ENCODE results near the gene NPR1. TPM values are rescaled to one million over a fixed set of nuclear protein-coding genes. Genes with fewer than 3 reads are reported as not detected.

The NPR1 gene
- total and polyA plus RNA-seq, 2 experiments from 2014 or later: 3.7 to 9.0 TPM

DNA sequence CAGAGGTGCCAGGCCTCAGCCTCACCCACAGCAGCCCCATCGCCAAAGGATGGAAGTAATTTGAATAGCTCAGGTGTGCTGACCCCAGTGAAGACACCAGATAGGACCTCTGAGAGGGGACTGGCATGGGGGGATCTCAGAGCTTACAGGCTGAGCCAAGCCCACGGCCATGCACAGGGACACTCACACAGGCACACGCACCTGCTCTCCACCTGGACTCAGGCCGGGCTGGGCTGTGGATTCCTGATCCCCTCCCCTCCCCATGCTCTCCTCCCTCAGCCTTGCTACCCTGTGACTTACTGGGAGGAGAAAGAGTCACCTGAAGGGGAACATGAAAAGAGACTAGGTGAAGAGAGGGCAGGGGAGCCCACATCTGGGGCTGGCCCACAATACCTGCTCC, 15.0 kb downstream of the NPR1 start:
- H4K20me1 ChIP-seq (replicated peaks; ENCODE audit: insufficient read depth): no peaks in the 10 kb centered on the region
- Mint-ChIP-seq H3K4me1 (peaks cover 22% of the 10 kb centered on the region), H3K9me3 (no peaks in the 10 kb centered on the region), H3K4me3 (no peak overlapping the region), H3K27ac (peak overlapping the region; percentile 38), H3K36me3 (ENCODE audit: low read depth) (peaks cover 17% of the 10 kb centered on the region), H3K27me3 (ENCODE audit: insufficient read depth, low read depth, poor library complexity) (peaks cover 7% of the 10 kb centered on the region)
- H3K36me3 ChIP-seq (ENCODE audit: insufficient read depth): no peaks in the 10 kb centered on the region
- no peak for DNase-seq (ENCODE audit: low spot score)
- TF ChIP-seq ZNF331 (CRISPR knock-in tag; IDR thresholded peaks at IDR 0.05; ENCODE audit: low read depth): no peak
- TF ChIP-seq CREB1 (CRISPR knock-in tag; IDR thresholded peaks at IDR 0.05; ENCODE audit: low read depth): no peak
- TF ChIP-seq NANOG (IDR thresholded peaks at IDR 0.05; ENCODE audit: borderline replicate concordance): no peak
- no peak for TF ChIP-seq ETS1 (IDR thresholded peaks at IDR 0.05)
- no peak for TF ChIP-seq EZH2phosphoT487 (IDR thresholded peaks at IDR 0.05; ENCODE audit: unreplicated experiment)
- no peak for TF ChIP-seq EZH2 (IDR thresholded peaks at IDR 0.05; ENCODE audit: low read depth, unreplicated experiment)
- no peak for TF ChIP-seq ZNF462 (CRISPR knock-in tag; IDR thresholded peaks at IDR 0.05)
- peaks cover 18% of the 10 kb centered on the region for H3K4me1 ChIP-seq (ENCODE audit: insufficient read depth)
- no peak overlapping the region for H2AFZ ChIP-seq
- ATAC-seq: no peak
- H3K79me2 ChIP-seq (replicated peaks; ENCODE audit: insufficient read depth): no peaks in the 10 kb centered on the region
- no peaks in the 10 kb centered on the region for H3K9me2 ChIP-seq (ENCODE audit: insufficient read depth)
- no peak overlapping the region for H3K4me2 ChIP-seq
- H3F3A ChIP-seq (replicated peaks; ENCODE audit: low read depth): peaks cover 9% of the 10 kb centered on the region
- H3K27ac ChIP-seq (ENCODE audit: low read depth): no peak overlapping the region
- no peak overlapping the region for H3K4me3 ChIP-seq
- no peaks in the 10 kb centered on the region for H3K27me3 ChIP-seq (ENCODE audit: insufficient read depth)

Measured in GM23338 (cell line).